ENCODE results near the gene SYNPR. TPM values are rescaled to one million over a fixed set of nuclear protein-coding genes. Genes with fewer than 3 reads are reported as not detected.
A peak's percentile ranks its signal among the peaks of the same experiment; 100 is the strongest.

SYNPR gene
- total RNA-seq, 1 experiment from 2014 or later = 0.17 TPM

- Histone ChIP-seq H2AK5ac (ENCODE audit: insufficient read length, low read length) (no peak overlapping the region), H3K56ac (ENCODE audit: insufficient read length, low read depth, low read length) (no peak overlapping the region), H3K79me1 (ENCODE audit: insufficient read depth, low read depth, low read length, poor library complexity, severe bottlenecking) (no peaks in the 10 kb centered on the region), H3T11ph (ENCODE audit: low read length) (no peak overlapping the region), H3K9me3 (ENCODE audit: control insufficient read depth, low read depth, low read length) (no peaks in the 10 kb centered on the region), H2BK5ac (ENCODE audit: insufficient read length, low read length) (no peak overlapping the region), H3K14ac (ENCODE audit: insufficient read depth, low read length) (no peak overlapping the region), H4K5ac (ENCODE audit: insufficient read length, low read depth, low read length) (no peak overlapping the region), H2AFZ (ENCODE audit: low read length) (no peak overlapping the region), H3K18ac (ENCODE audit: insufficient read length, low read depth, low read length) (no peak overlapping the region), H3K4me2 (ENCODE audit: insufficient read depth, insufficient read length, low read length) (no peak overlapping the region), H2BK20ac (ENCODE audit: low read depth, low read length, poor library complexity, severe bottlenecking) (no peak overlapping the region), H2BK120ac (ENCODE audit: low read depth, low read length, poor library complexity, severe bottlenecking) (no peak overlapping the region), H2BK15ac (ENCODE audit: low read depth, low read length) (no peak overlapping the region), H4K8ac (replicated peaks; ENCODE audit: insufficient read length, low read depth, low read length) (no peak overlapping the region), H3K4me1 (ENCODE audit: insufficient read depth, low read length) (no peaks in the 10 kb centered on the region; the same call in 1 of the 2 replicates), H3K27me3 (ENCODE audit: insufficient read depth, low read length) (no peaks in the 10 kb centered on the region), H3K23me2 (ENCODE audit: insufficient read length, low read depth, low read length, poor library complexity, severe bottlenecking) (no peaks in the 10 kb centered on the region), H4K20me1 (ENCODE audit: control insufficient read depth, insufficient read depth, insufficient read length) (no peaks in the 10 kb centered on the region), H2BK12ac (ENCODE audit: insufficient read length, low read depth, low read length) (no peak overlapping the region), H3K9ac (ENCODE audit: extremely low read depth, insufficient read length, low read length) (no peak overlapping the region), H3K79me2 (ENCODE audit: insufficient read depth, low read length) (no peaks in the 10 kb centered on the region), H3K4ac (ENCODE audit: low read depth, low read length) (no peak overlapping the region), H4K91ac (ENCODE audit: insufficient read length, low read depth, low read length) (no peak overlapping the region), H3K27ac (ENCODE audit: insufficient read length, low read depth, low read length) (no peak overlapping the region), H3K23ac (ENCODE audit: insufficient read length, low read depth, low read length) (no peak overlapping the region)
- no peak for DNase-seq
- WGBS (ENCODE audit: extremely low coverage, insufficient read length, low lambda C conversion rate) = no CpG with 5 or more reads among the region's 3 CpGs
- TF ChIP-seq CTCF (conservative IDR thresholded peaks at IDR 0.05) = no peak
- H3K36me3 Mint-ChIP-seq (ENCODE audit: insufficient read depth in 1 of 3, low read depth in 3 of 3) = no peaks in the 10 kb centered on the region
- H3K4me3 Mint-ChIP-seq = no peak overlapping the region
- H3K4me1 Mint-ChIP-seq = peaks cover 24 to 29% of the 10 kb centered on the region in 2 experiments
- no peaks in the 10 kb centered on the region for H3K27me3 Mint-ChIP-seq (ENCODE audit: low read depth)
- 0 out of 7 replicates have a peak overlapping the region, but pooled peaks of 1 of the 3 experiments have one; percentile 1 for H3K27ac Mint-ChIP-seq
- no peaks in the 10 kb centered on the region for H3K9me3 Mint-ChIP-seq
Measured at GRCh38 chr3:63582943-63583500, 304.9 kb downstream of the SYNPR start.

Measured in H9 (cell line).